Stomach (tissue), 9 donors: Measurements from ENCODE around the gene ADGRF3. TPM values are rescaled to one million over a fixed set of nuclear protein-coding genes. Genes with fewer than 3 reads are reported as not detected.
"Not testable (repeated sequence)": the region's sequence is repeated elsewhere in the genome, so short reads cannot be mapped to it uniquely, and the experiment has no call there.

Experiments
- DNase-seq, 2 donors: peaks; one replicate each; pipeline versions ENCODE4 v3.0.0 to v3.0.0-alpha.2; 2013 to 2019
- H3K27ac ChIP-seq, 5 donors: fragments of 200-600 bp in 4 of 5; sonication (generic) in 4 of 5; one replicate each; pipeline ENCODE4 v1.5.1; 2013 to 2019; ENCODE audit warnings: mild to moderate bottlenecking in 1 of 5, moderate library complexity in 1 of 5
- H3K27me3 ChIP-seq, 3 donors: fragments of 200-600 bp; sonication (generic); one replicate each; pipeline ENCODE4 v1.5.1; 2017 to 2019; ENCODE audit warnings: mixed run types in 1 of 3
- H3K36me3 ChIP-seq, 4 donors: fragments of 200-600 bp; sonication (generic); 1 replicate in 3 of 4; 2 replicates in 1 of 4; pipeline ENCODE4 v1.5.1; 2016 to 2019
- H3K4me1 ChIP-seq, 4 donors: fragments of 200-600 bp; sonication (generic); one replicate each; pipeline ENCODE4 v1.5.1; 2016 to 2019
- H3K4me3 ChIP-seq, 4 donors: fragments of 200-600 bp; sonication (generic) in 3 of 4; one replicate each; pipeline ENCODE4 v1.5.1; 2016 to 2019; ENCODE audit warnings: mild to moderate bottlenecking in 1 of 4
- H3K9me3 ChIP-seq, 4 donors: fragments of 200-600 bp; sonication (generic); one replicate each; pipeline ENCODE4 v1.5.1; 2016 to 2019
- CTCF ChIP-seq, 7 experiments: fragments of 450-650 bp in 4 of 7; fragments of 200-600 bp in 3 of 7; sonication (generic) in 3 of 7; IDR thresholded peaks; one replicate each; pipeline ENCODE4 v1.5.1; 2016 to 2019; ENCODE audit warnings: antibody characterized with exemption in 7 of 7, control low read depth in 2 of 7, mild to moderate bottlenecking in 1 of 7
- EP300 ChIP-seq: sonication (generic); formaldehyde crosslinking; IDR thresholded peaks from one replicate; pipeline ENCODE4 v1.6.1; 2017; ENCODE audit warnings: antibody characterized with exemption
- POLR2A ChIP-seq, 4 donors: fragments of 450-650 bp; IDR thresholded peaks; one replicate each; pipeline ENCODE4 v1.6.1; 2016; ENCODE audit warnings: antibody characterized with exemption in 4 of 4, control low read depth in 2 of 4, mild to moderate bottlenecking in 1 of 4, moderate library complexity in 1 of 4
- POLR2AphosphoS5 ChIP-seq, 3 donors: sonication (generic); formaldehyde crosslinking; IDR thresholded peaks; one replicate each; pipeline ENCODE4 v1.6.1; 2016; ENCODE audit warnings: antibody characterized with exemption in 3 of 3
- WGBS, 5 donors: extraction: QIAGEN DNeasy Blood & Tissue Kit in 3 of 5; methylation state at CpG; one replicate each; pipeline versions ENCODE4 v1.1.5 to v1.1.7; 2013 to 2018; 5-methylcytosine and 5-hydroxymethylcytosine counted together
- intact Hi-C: fragments of 100-400 bp; cut with DNase I; formaldehyde crosslinking; loops from one replicate; pipeline ENCODE4 v1.15.1; 2023; ENCODE audit warnings: low total_unique reads
- polyA plus RNA-seq, 3 donors: library from polyadenylated mRNA; stranded (reverse); fragments of 200-250 nt; gene quantifications; one replicate each; pipeline ENCODE4 v1.2.3, GENCODE V29; 2013
- total RNA-seq, 5 donors: library from RNA; depleted of rRNA; stranded (reverse); fragments of >200 nt; gene quantifications; one replicate each; pipeline versions ENCODE4 v1.1.0 to v1.2.3, GENCODE V29; 2014 to 2016
- donor health status: healthy with polysubstance abuse.
- donor health status: Bipolar disorder and iron deficiency.
- donor health status: healthy.

The ADGRF3 gene
- total and polyA plus RNA-seq, 8 donors: 0.05 to 0.31 (median 0.21) TPM; not detected in 4

DNA sequence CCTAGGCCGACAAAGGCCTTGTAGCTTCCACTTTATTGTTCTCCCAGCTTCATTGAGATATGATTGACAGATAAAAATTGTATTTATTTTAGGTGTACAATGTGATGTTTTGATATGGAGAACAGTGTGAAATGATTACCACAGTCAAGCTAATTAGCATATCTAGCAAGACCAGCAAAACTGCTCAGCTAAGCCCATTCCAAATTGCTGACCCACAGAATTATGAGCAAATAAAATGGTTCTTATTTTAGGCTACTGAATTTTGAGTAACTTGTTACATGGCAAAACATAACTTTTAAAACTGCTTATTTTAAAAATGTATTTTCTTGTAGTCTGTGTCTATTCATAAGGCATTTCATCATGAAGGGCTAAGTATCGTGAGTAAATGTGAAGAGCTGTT lies 9.3 kb downstream of the ADGRF3 start:
- H3K27me3 ChIP-seq: no peaks in the 10 kb centered on the region
- WGBS, 5 donors: 72 to 86% (median 82%) methylated on average over 2 of the region's 2 CpGs
- no peaks in the 10 kb centered on the region for H3K9me3 ChIP-seq
- H3K4me1 ChIP-seq: no peaks in the 10 kb centered on the region
- intact Hi-C loops: no loop called here
- no peak for DNase-seq
- H3K36me3 ChIP-seq: no peaks in the 10 kb centered on the region
- no peak overlapping the region for H3K27ac ChIP-seq
- TF ChIP-seq EP300: no peak
- TF ChIP-seq POLR2AphosphoS5 (IDR thresholded peaks at IDR 0.05): no peak
- no peak for TF ChIP-seq CTCF (IDR thresholded peaks at IDR 0.05)
- TF ChIP-seq POLR2A (IDR thresholded peaks at IDR 0.05): no peak
- H3K4me3 ChIP-seq: no peak overlapping the region

DNA sequence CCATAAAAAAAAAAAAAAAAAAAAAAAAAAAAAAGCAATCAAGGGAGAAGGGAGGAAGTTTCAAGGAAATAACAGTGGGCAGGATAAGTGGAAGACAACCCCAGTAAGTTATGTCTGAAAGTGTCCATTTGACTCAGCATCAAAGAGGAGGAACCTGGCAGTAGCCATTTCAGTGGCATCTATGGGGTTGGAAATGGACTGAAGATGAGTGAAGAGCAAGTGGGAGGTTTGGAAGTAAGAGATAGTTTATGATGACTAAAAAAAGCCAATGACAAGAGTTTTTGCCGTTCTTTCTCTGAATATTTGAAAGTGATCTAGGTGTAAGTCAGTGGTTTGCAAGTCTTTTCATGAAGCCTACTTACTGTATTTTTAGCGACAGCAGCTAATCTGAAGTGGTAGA lies 9.9 kb downstream of the ADGRF3 start:
- no peak overlapping the region for H3K4me3 ChIP-seq
- WGBS, 5 donors: 84 to 95% (median 88%) methylated on average over 2 of the region's 2 CpGs
- H3K27ac ChIP-seq: no peak overlapping the region
- H3K4me1 ChIP-seq: no peaks in the 10 kb centered on the region
- intact Hi-C loops: no loop called here
- no peaks in the 10 kb centered on the region for H3K27me3 ChIP-seq
- TF ChIP-seq EP300: no peak
- no peak for TF ChIP-seq POLR2A (IDR thresholded peaks at IDR 0.05)
- no peak for TF ChIP-seq CTCF (IDR thresholded peaks at IDR 0.05)
- TF ChIP-seq POLR2AphosphoS5 (IDR thresholded peaks at IDR 0.05): no peak
- H3K9me3 ChIP-seq: no peaks in the 10 kb centered on the region
- no peaks in the 10 kb centered on the region for H3K36me3 ChIP-seq
- no peak for DNase-seq

- intact Hi-C loops: no loop called here
- no peak for TF ChIP-seq CTCF (IDR thresholded peaks at IDR 0.05)
- no peak for TF ChIP-seq POLR2AphosphoS5 (IDR thresholded peaks at IDR 0.05)
- TF ChIP-seq EP300: no peak
- TF ChIP-seq POLR2A (IDR thresholded peaks at IDR 0.05): no peak
- H3K4me3 ChIP-seq: no peak overlapping the region
- H3K9me3 ChIP-seq: no peaks in the 10 kb centered on the region
- peaks cover 0 to 2% (median 0%) of the 10 kb centered on the region in 4 donors for H3K4me1 ChIP-seq
- H3K36me3 ChIP-seq: no peaks in the 10 kb centered on the region
- DNase-seq: peak in 1 of 2 donors; percentile 36
- 45 to 79% (median 67%) methylated on average over 3 of the region's 3 CpGs for WGBS, 5 donors
- no peaks in the 10 kb centered on the region for H3K27me3 ChIP-seq
- H3K27ac ChIP-seq: no peak overlapping the region
Measured at GRCh38 chr2:26335231-26335630, 11.4 kb downstream of the ADGRF3 start.

- no peak for TF ChIP-seq POLR2AphosphoS5 (IDR thresholded peaks at IDR 0.05)
- no peak for TF ChIP-seq EP300
- no peak for TF ChIP-seq CTCF (IDR thresholded peaks at IDR 0.05)
- TF ChIP-seq POLR2A (IDR thresholded peaks at IDR 0.05): no peak
- WGBS, 5 donors: 22 to 37% (median 31%) methylated on average over 2 of the region's 2 CpGs
- Histone ChIP-seq H3K27ac (no peak overlapping the region), H3K4me1 (peaks cover 0 to 8% (median 0%) of the 10 kb centered on the region in 4 donors), H3K36me3 (no peaks in the 10 kb centered on the region), H3K27me3 (no peaks in the 10 kb centered on the region), H3K9me3 (no peaks in the 10 kb centered on the region), H3K4me3 (no peak overlapping the region)
- intact Hi-C loops: no loop called here
- peak in 1 of 2 donors; percentile 44 for DNase-seq
Measured at GRCh38 chr2:26333293-26333692, 13.3 kb downstream of the ADGRF3 start.

DNA sequence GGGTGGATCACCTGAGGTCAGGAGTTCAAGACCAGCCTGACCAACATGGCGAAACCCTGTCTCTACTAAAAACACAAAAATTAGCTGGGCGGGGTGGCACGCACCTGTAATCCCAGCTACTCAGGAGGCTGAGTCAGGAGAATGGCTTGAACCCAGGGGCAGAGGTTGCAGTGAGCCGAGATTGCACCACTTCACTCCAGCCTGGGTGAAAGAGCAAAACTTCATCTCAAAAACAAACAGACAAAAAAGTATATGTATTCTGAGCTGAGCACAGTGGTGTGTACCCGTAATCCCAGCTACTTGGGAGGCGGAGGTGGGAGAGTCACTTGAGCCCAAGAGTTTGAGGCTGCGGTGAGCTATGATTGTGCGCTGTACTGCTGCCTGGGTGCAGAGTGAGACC lies 15.3 kb downstream of the ADGRF3 start:
- H3K4me3 ChIP-seq, H3K36me3 ChIP-seq, H3K9me3 ChIP-seq, H3K4me1 ChIP-seq, DNase-seq, H3K27me3 ChIP-seq, intact Hi-C loops, H3K27ac ChIP-seq: not testable (repeated sequence)
- 90 to 96% (median 92%) methylated on average over 8 of the region's 8 CpGs for WGBS, 5 donors
